Pons (tissue), 1 donor: Measurements from ENCODE around the gene ARFGAP3.

Experiments
- DNase-seq: peaks from one replicate; pipeline ENCODE4 v3.0.0-alpha.2; 2016; ENCODE audit warnings: low spot score

The ARFGAP3 gene

GRCh38 chr22:42856865-42857704 lies at the start of gene ARFGAP3:
ARFGAP3 (minus strand) TSS chr22:42857273; CDS start chr22:42857182, 91 bp downstream.
- DNase-seq = peak; percentile 87

GRCh38 chr22:42905702-42906183 lies 48.7 kb upstream of the ARFGAP3 start:
- no peak for DNase-seq

GRCh38 chr22:42905217-42905616 lies 48.1 kb upstream of the ARFGAP3 start:
- DNase-seq = no peak

GRCh38 chr22:42904050-42904449 lies 47.0 kb upstream of the ARFGAP3 start:
- DNase-seq = no peak

GRCh38 chr22:42902875-42903510 lies 45.9 kb upstream of the ARFGAP3 start:
- no peak for DNase-seq

- DNase-seq = no peak
Observed at GRCh38 chr22:42901790-42902508, 44.9 kb upstream of the ARFGAP3 start.

GRCh38 chr22:42897960-42898359 lies 40.9 kb upstream of the ARFGAP3 start:
- no peak for DNase-seq

- no peak for DNase-seq
Observed at GRCh38 chr22:42895541-42895981, 38.5 kb upstream of the ARFGAP3 start.

- DNase-seq = no peak
Observed at GRCh38 chr22:42895087-42895486, 38.0 kb upstream of the ARFGAP3 start.

- no peak for DNase-seq
Observed at GRCh38 chr22:42893371-42894150, 36.5 kb upstream of the ARFGAP3 start.

GRCh38 chr22:42892571-42893316 lies 35.7 kb upstream of the ARFGAP3 start:
- DNase-seq = no peak

- DNase-seq = no peak
Observed at GRCh38 chr22:42892156-42892555, 35.1 kb upstream of the ARFGAP3 start.

GRCh38 chr22:42891696-42892095 lies 34.6 kb upstream of the ARFGAP3 start:
- no peak for DNase-seq

- no peak for DNase-seq
Observed at GRCh38 chr22:42891008-42891407, 33.9 kb upstream of the ARFGAP3 start.

GRCh38 chr22:42889304-42889703 lies 32.2 kb upstream of the ARFGAP3 start:
- peak; percentile 91 for DNase-seq

GRCh38 chr22:42887523-42888507 lies 30.7 kb upstream of the ARFGAP3 start:
- no peak for DNase-seq

GRCh38 chr22:42887120-42887519 lies 30.0 kb upstream of the ARFGAP3 start:
- DNase-seq = no peak

- no peak for DNase-seq
Observed at GRCh38 chr22:42885446-42885845, 28.4 kb upstream of the ARFGAP3 start.

- no peak for DNase-seq
Observed at GRCh38 chr22:42884616-42885375, 27.7 kb upstream of the ARFGAP3 start.
